ENCODE results near the gene TTC3. TPM values are rescaled to one million over a fixed set of nuclear protein-coding genes. Genes with fewer than 3 reads are reported as not detected.

TTC3 gene
- total and polyA plus RNA-seq, 2 experiments from 2014 or later, result 146 to 196 TPM

- Histone ChIP-seq H3K4me3 (no peak overlapping the region), H3K4me1 (ENCODE audit: insufficient read depth) (no peaks in the 10 kb centered on the region), H3K79me2 (no peaks in the 10 kb centered on the region), H3K27me3 (no peaks in the 10 kb centered on the region), H2AFZ (no peak overlapping the region), H3K9me2 (replicated peaks; ENCODE audit: insufficient read depth) (no peaks in the 10 kb centered on the region), H3K9me3 (ENCODE audit: low read depth) (no peaks in the 10 kb centered on the region), H3K36me3 (replicated peaks; ENCODE audit: insufficient read depth, low read depth) (no peaks in the 10 kb centered on the region), H3K27ac (no peak overlapping the region), H4K20me1 (ENCODE audit: insufficient read depth, poor library complexity, severe bottlenecking) (no peaks in the 10 kb centered on the region), H3K4me2 (no peak overlapping the region)
- WGBS (ENCODE audit: low lambda C conversion rate, missing lambda C conversion rate), result 98% methylated on average over 16 of the region's 16 CpGs
- TF ChIP-seq EZH2phosphoT487 (IDR thresholded peaks at IDR 0.05; ENCODE audit: low read depth, severe bottlenecking, unreplicated experiment) (no peak), EZH2 (IDR thresholded peaks at IDR 0.05; ENCODE audit: borderline replicate concordance) (no peak)
- TF ChIP-seq, protein P1, sequence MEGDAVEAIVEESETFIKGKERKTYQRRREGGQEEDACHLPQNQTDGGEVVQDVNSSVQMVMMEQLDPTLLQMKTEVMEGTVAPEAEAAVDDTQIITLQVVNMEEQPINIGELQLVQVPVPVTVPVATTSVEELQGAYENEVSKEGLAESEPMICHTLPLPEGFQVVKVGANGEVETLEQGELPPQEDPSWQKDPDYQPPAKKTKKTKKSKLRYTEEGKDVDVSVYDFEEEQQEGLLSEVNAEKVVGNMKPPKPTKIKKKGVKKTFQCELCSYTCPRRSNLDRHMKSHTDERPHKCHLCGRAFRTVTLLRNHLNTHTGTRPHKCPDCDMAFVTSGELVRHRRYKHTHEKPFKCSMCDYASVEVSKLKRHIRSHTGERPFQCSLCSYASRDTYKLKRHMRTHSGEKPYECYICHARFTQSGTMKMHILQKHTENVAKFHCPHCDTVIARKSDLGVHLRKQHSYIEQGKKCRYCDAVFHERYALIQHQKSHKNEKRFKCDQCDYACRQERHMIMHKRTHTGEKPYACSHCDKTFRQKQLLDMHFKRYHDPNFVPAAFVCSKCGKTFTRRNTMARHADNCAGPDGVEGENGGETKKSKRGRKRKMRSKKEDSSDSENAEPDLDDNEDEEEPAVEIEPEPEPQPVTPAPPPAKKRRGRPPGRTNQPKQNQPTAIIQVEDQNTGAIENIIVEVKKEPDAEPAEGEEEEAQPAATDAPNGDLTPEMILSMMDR (IDR thresholded peaks at IDR 0.05; ENCODE audit: poor library complexity), result no peak
- no peak for DNase-seq (ENCODE audit: low spot score)
Measured at GRCh38 chr21:37200641-37201480, 127.8 kb downstream of the TTC3 start.

DNA sequence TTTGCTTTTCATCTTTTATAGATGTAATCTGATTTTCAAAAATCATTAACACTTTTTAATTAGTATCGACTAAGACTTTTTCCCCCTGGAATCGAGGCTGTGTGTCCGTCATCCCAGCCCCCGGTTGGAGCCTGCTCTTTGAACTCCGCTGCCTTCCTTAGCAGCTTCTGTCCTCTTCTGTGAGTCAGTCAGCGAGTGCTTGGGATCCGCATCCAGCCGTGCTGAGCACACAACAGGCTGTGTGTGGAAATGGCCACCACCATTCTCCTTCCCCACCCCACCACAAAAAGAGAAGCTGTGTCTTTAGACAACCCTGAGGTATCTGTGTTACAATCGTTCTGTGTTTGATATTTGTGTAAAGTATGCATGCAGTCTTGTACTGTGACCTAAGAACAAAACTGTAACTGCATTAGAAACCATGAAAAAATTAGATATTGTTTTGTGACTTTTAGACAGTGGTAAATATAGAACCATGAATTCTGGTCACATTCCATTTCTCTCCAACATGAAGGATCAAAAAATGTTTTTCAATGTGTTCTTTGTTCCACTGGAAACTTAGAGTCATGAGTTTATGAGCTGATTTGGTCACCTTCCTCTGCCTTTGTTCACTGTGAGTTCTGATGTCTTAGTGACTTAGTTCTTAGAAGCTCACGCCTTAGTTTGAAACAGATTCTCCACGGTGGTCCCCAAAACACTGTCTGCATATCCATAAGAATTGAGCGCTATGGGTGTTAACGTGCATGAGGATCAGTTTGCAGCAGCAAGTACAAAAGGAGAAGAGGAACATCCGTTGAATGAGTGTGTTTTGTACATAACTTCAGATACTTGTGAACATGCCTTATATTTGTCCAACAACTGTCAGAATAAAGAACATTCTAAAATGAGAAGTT, 129.4 kb downstream of the TTC3 start:
- Histone ChIP-seq H3K9me3 (ENCODE audit: low read depth) (no peaks in the 10 kb centered on the region), H3K27me3 (no peaks in the 10 kb centered on the region), H3K79me2 (no peaks in the 10 kb centered on the region), H3K4me2 (no peak overlapping the region), H3K4me3 (no peak overlapping the region), H3K36me3 (replicated peaks; ENCODE audit: insufficient read depth, low read depth) (no peaks in the 10 kb centered on the region), H4K20me1 (ENCODE audit: insufficient read depth, poor library complexity, severe bottlenecking) (no peaks in the 10 kb centered on the region), H3K27ac (no peak overlapping the region), H2AFZ (no peak overlapping the region), H3K4me1 (ENCODE audit: insufficient read depth) (no peaks in the 10 kb centered on the region), H3K9me2 (replicated peaks; ENCODE audit: insufficient read depth) (no peaks in the 10 kb centered on the region)
- WGBS (ENCODE audit: low lambda C conversion rate, missing lambda C conversion rate), result 92% methylated on average over 14 of the region's 14 CpGs
- DNase-seq (ENCODE audit: low spot score), result no peak
- no peak for TF ChIP-seq EZH2 (IDR thresholded peaks at IDR 0.05; ENCODE audit: borderline replicate concordance)
- TF ChIP-seq EZH2phosphoT487 (IDR thresholded peaks at IDR 0.05; ENCODE audit: low read depth, severe bottlenecking, unreplicated experiment), result no peak
- TF ChIP-seq, protein P1 (IDR thresholded peaks at IDR 0.05; ENCODE audit: poor library complexity), result no peak

DNA sequence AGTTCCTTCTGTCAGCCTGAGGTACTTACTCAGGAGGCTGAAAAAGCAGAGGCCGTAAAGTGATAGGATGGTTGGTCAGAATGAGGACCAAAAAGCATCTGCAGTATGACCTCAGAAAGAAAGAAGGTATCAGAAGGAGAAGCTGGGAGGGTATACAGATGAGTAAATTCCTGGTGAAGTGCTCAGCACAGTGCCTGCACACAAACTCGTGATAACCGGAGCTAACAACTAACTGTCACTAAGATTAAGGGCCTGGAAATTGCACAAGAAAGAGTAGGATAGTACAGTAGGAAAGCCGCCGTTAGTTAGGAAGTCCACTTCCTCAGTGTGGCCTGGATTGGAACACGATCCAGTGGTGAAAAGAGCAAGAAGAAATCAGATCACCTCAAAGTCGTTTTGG, 131.5 kb downstream of the TTC3 start:
- WGBS (ENCODE audit: low lambda C conversion rate, missing lambda C conversion rate), result 78% methylated on average over 7 of the region's 7 CpGs
- no peaks in the 10 kb centered on the region for H3K79me2 ChIP-seq
- H2AFZ ChIP-seq, result no peak overlapping the region
- no peak overlapping the region for H3K4me3 ChIP-seq
- no peaks in the 10 kb centered on the region for H3K36me3 ChIP-seq (replicated peaks; ENCODE audit: insufficient read depth, low read depth)
- H3K9me3 ChIP-seq (ENCODE audit: low read depth), result no peaks in the 10 kb centered on the region
- H4K20me1 ChIP-seq (ENCODE audit: insufficient read depth, poor library complexity, severe bottlenecking), result no peaks in the 10 kb centered on the region
- TF ChIP-seq, protein P1 (IDR thresholded peaks at IDR 0.05; ENCODE audit: poor library complexity), result no peak
- no peak for TF ChIP-seq EZH2 (IDR thresholded peaks at IDR 0.05; ENCODE audit: borderline replicate concordance)
- no peak for TF ChIP-seq EZH2phosphoT487 (IDR thresholded peaks at IDR 0.05; ENCODE audit: low read depth, severe bottlenecking, unreplicated experiment)
- no peaks in the 10 kb centered on the region for H3K27me3 ChIP-seq
- no peaks in the 10 kb centered on the region for H3K9me2 ChIP-seq (replicated peaks; ENCODE audit: insufficient read depth)
- H3K4me1 ChIP-seq (ENCODE audit: insufficient read depth), result no peaks in the 10 kb centered on the region
- H3K4me2 ChIP-seq, result no peak overlapping the region
- DNase-seq (ENCODE audit: low spot score), result no peak
- H3K27ac ChIP-seq, result no peak overlapping the region
